Astrocyte of the spinal cord (primary cell): Measurements from ENCODE around the gene CHRNG.

Source experiments
- DNase-seq: peaks from one replicate; pipeline ENCODE4 v3.0.0; 2011; ENCODE audit warnings: low read depth, low spot score
- H3K4me3 ChIP-seq: 2 replicates; pipeline ENCODE4 v1.5.1; 2011; ENCODE audit warnings: low read depth, mild to moderate bottlenecking, low read length, moderate library complexity
- in situ Hi-C: cut with HindIII; loops from 2 replicates; pipeline ENCODE4 v1.10.0; 2017; ENCODE audit warnings: low sequenced_read_pairs
- TF ChIP-seq, protein P1 (sequence below): IDR thresholded peaks from 2 replicates; pipeline ENCODE4 v1.5.1; 2012; ENCODE audit warnings: low read depth, mild to moderate bottlenecking, low read length, inconsistent platforms

Gene CHRNG

DNA sequence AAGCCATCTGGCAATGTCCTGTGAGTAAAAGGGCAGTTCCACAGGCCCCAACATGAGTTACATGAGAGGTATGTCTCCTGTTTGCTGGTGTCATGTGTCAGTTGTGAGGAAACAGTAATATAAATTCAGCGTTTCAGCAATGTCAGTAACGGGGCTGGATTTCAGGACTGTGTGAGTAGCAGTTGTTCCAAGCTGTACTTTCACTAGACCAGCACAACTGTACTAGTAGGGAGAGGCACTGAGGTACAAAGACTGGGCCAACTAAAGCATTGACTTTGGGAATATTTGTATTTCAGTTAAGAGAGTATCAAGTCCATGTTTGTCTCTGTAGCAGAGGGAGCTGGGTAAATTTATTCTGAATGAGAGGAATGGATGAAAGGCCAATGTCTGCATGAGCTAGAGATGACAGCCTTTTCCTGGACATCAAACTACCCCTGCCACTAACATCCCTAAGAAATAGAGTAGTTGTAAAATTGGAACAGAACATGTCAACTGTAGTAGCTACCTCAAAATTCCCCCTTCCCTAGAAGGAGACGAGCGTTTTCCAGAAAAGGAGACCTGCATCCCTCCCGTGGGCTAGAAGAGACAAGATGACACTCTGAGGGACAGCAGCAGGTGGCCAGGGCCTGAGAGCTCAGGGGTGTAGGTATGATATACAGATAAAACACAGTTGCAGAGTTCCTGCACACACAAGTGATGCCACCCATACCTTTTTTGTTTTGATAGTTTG, 35.3 kb downstream of the CHRNG start:
- no peak overlapping the region for H3K4me3 ChIP-seq
- TF ChIP-seq, protein P1, sequence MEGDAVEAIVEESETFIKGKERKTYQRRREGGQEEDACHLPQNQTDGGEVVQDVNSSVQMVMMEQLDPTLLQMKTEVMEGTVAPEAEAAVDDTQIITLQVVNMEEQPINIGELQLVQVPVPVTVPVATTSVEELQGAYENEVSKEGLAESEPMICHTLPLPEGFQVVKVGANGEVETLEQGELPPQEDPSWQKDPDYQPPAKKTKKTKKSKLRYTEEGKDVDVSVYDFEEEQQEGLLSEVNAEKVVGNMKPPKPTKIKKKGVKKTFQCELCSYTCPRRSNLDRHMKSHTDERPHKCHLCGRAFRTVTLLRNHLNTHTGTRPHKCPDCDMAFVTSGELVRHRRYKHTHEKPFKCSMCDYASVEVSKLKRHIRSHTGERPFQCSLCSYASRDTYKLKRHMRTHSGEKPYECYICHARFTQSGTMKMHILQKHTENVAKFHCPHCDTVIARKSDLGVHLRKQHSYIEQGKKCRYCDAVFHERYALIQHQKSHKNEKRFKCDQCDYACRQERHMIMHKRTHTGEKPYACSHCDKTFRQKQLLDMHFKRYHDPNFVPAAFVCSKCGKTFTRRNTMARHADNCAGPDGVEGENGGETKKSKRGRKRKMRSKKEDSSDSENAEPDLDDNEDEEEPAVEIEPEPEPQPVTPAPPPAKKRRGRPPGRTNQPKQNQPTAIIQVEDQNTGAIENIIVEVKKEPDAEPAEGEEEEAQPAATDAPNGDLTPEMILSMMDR, result no peak
- in situ Hi-C loops, result no loop called here
- peak; percentile 12 for DNase-seq

DNA sequence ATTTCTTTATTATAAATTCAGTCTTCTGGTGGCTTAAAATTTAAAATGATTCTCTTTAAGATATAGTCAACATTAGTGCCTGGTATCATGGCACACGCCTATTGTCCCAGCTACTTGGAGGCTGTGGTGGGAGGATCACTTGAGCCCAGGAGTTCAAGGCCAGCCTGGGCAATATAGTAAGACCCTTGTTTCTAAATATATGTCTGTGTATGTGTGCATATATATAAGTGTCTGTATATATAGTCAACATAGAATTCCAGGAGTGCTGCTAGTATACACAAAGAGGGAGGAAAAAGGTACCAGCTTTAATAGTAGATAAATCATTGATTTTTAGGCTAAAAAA, 35.9 kb downstream of the CHRNG start:
- H3K4me3 ChIP-seq, result no peak overlapping the region
- in situ Hi-C loops, result no loop called here
- no peak for DNase-seq
- TF ChIP-seq, protein P1, result no peak

DNA sequence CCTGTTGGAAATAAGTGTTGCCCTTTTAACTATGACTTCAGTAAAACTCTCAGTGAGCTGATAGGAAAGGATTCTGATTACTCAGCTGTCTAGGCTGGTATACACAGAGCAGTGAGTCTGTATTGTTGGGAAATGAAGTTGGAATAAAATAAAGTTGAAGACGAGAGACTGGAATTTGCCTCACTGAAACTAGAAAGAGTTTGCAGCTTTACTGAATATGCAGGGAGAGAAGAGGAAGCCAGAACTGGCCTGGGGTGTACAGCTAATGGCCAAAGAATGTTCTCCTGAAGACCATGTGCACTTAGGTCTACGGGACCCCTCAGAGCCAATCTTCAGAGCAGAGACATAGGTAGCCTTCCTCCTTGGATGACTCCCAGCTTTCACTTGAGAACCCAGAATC, 37.5 kb downstream of the CHRNG start:
- in situ Hi-C loops, result no loop called here
- DNase-seq, result peak; percentile 59
- H3K4me3 ChIP-seq, result no peak overlapping the region
- TF ChIP-seq, protein P1, result no peak

DNA sequence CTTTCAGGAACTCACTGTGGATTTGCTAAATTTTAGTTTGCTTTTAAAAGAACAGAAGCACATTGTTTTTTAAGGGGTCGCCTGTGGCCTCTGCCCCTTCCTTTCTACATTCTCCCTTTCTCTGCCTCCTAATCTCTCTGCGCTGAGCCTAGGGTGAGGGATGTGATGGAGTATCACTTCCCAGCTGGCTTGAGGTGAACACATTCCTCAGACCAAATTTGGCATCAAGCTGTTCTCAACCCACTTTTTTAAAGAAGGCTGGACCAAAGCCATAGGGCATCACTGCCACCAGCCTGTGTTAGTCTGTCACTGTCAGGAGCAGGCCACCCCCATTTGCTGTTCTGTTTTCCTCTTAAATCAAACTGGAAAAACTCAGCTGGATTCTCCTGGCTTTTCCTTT, 38.3 kb downstream of the CHRNG start:
- in situ Hi-C loops, result no loop called here
- DNase-seq, result no peak
- TF ChIP-seq, protein P1, result no peak
- no peak overlapping the region for H3K4me3 ChIP-seq

DNA sequence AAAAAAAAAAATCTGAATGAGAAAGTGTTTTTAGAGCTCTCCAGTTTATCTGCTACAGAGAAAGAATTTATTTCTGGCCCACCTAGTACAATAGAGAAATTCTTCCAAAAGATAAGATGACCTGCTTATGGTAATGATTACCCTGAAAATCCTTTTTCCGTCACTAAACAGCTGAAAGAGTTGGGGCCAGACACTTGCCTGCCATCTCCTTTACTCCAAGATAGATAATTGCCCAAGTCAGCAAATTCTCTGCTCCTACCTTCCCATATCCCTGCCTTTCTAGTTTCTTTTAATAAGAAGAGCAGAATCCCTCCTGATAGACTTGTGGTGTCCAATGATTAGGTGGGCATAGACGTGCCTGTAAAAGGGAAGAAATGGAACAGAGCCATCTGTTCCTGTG, 39.1 kb downstream of the CHRNG start:
- no peak overlapping the region for H3K4me3 ChIP-seq
- TF ChIP-seq, protein P1, result no peak
- DNase-seq, result no peak
- in situ Hi-C loops, result no loop called here

DNA sequence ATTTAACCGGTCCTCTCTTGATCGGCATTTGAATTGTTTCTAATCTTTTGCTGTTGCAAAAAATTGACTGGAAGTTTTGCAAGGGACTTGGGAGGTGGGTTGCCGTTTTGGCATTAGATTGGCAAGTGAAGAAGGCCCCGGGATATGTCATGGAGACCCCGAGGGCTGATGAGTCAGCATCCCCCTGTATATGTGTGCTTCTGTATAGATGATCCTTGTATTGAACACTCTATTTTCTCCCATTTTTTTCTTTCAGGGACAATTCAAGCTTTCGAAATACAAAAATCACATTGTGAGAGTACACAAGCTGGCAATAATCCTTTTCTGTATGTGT, 41.1 kb downstream of the CHRNG start:
- TF ChIP-seq, protein P1, result no peak
- DNase-seq, result no peak
- no peak overlapping the region for H3K4me3 ChIP-seq
- in situ Hi-C loops, result no loop called here

DNA sequence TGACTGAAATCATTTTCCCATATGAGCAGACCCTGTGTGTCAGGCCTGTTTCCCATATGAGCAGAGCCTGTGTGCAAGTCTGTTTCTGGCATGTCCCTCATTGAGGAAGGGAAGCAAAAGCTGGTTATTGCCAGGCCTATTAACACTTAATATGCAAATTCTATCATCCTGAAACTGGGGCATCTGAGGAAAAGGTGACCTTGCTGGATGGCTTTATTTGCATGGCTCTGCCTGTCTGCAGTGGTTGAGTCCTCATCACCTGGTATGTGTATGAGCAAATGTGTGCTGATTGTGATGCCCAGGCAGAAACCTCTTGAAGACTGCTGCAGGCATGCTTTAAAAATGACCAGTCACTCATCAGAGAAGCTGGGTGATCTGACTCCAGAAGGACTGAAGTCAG, 42.2 kb downstream of the CHRNG start:
- DNase-seq, result no peak
- TF ChIP-seq, protein P1, result no peak
- no peak overlapping the region for H3K4me3 ChIP-seq
- in situ Hi-C loops, result no loop called here
